H1 (cell line): Measurements from ENCODE around the gene ST3GAL3. TPM values are rescaled to one million over a fixed set of nuclear protein-coding genes. Genes with fewer than 3 reads are reported as not detected.

Source experiments
- EZH2 ChIP-seq: fragments of 200-600 bp; sonication (generic); IDR thresholded peaks from 2 replicates; pipeline ENCODE4 v1.7.1; 2012; ENCODE audit warnings: low read depth, mild to moderate bottlenecking, moderate library complexity, low read length, inconsistent platforms; ENCODE audit not compliant: severe bottlenecking
- polyA plus RNA-seq, 7 experiments: library from polyadenylated mRNA; depleted of rRNA in 3 of 7; stranded (reverse) in 5 of 7; unstranded in 2 of 7; fragments of >200 nt in 5 of 7; fragments of 200-250 nt in 2 of 7; gene quantifications; 1 replicate in 5 of 7; 2 replicates in 1 of 7; 4 replicates in 1 of 7; pipeline versions ENCODE4 v1.2.1 to v1.2.3, GENCODE V29; 2011 to 2013; ENCODE audit warnings: missing spikeins in 2 of 7, mixed read lengths in 2 of 7
- total RNA-seq: library from RNA; stranded (reverse); fragmentation: NEBNext Ultra II Directional; extraction: Animal tissue kit (Norgen Biotek cat#: 25700); gene quantifications from 2 replicates; pipeline ENCODE4 v1.2.1, GENCODE V29; 2021

The ST3GAL3 gene
- total and polyA plus RNA-seq, 2 of the 8 experiments (the other 6 are each of a cell fraction or from before 2014, with no cell fraction given) = 6.8 to 7.0 TPM

DNA sequence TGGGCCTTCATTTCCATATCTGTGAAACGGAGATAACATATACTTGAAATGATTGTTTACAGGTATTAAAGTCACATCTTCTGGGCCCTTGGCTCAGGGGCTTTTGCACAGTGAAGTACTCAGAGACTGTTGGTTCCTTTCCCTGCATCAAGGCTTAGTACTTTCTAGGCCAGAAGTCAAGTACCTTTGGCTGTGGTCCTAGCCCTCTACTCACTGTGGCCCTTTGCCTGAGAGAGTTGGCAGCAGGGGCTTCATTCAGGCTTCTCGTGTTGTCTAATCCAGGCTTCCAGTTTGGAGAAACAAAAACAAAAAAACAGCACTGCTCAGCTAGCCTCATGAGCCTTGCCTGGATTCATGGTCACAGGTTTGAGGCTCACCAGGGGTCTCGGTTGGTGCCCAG is 254.4 kb downstream of the ST3GAL3 start (continued):
- no peak for TF ChIP-seq EZH2
- TF ChIP-seq, all 59 proteins: peak for 0
